Endodermal cell (in vitro differentiated cells): ENCODE measurements around the gene ARHGAP32. TPM values are rescaled to one million over a fixed set of nuclear protein-coding genes. Genes with fewer than 3 reads are reported as not detected.

ENCODE experiments used
- DNase-seq: peaks from one replicate; pipeline ENCODE4 v3.0.0-alpha.2; 2017
- H3K27ac ChIP-seq: 2 replicates; pipeline ENCODE4 v1.5.1; 2013; ENCODE audit warnings: mild to moderate bottlenecking, low read depth, low read length, moderate library complexity
- H3K27me3 ChIP-seq: 2 replicates; pipeline ENCODE4 v1.6.1; 2013; ENCODE audit warnings: mild to moderate bottlenecking, low read length, moderate library complexity; ENCODE audit not compliant: insufficient read depth, control insufficient read depth, poor library complexity, severe bottlenecking
- H3K36me3 ChIP-seq: 2 replicates; pipeline ENCODE4 v1.7.0; 2013; ENCODE audit warnings: mild to moderate bottlenecking, low read length, moderate library complexity; ENCODE audit not compliant: control insufficient read depth, insufficient read depth
- H3K4me1 ChIP-seq: one replicate; pipeline ENCODE4 v1.7.0; 2013; ENCODE audit warnings: low read length; ENCODE audit not compliant: control insufficient read depth, insufficient read depth
- H3K4me3 ChIP-seq: 2 replicates; pipeline ENCODE4 v1.5.1; 2013; ENCODE audit warnings: mild to moderate bottlenecking, low read length, moderate library complexity
- H3K9ac ChIP-seq: 2 replicates; pipeline ENCODE4 v1.6.1; 2013; ENCODE audit warnings: mild to moderate bottlenecking, low read length, moderate library complexity; ENCODE audit not compliant: poor library complexity, severe bottlenecking; ENCODE audit errors: extremely low read depth
- H3K9me3 ChIP-seq: 2 replicates; pipeline ENCODE4 v1.6.1; 2013; ENCODE audit warnings: mild to moderate bottlenecking, low read length, moderate library complexity; ENCODE audit not compliant: control insufficient read depth
- H3K27ac Mint-ChIP-seq: 2 replicates; pipeline ENCODE4 v1.8.0; 2020; ENCODE audit warnings: mixed read lengths
- H3K27me3 Mint-ChIP-seq: 2 replicates; pipeline ENCODE4 v1.8.0; 2021; ENCODE audit warnings: mild to moderate bottlenecking, mixed read lengths; ENCODE audit not compliant: insufficient read depth
- H3K36me3 Mint-ChIP-seq: 2 replicates; pipeline ENCODE4 v1.8.0; 2020; ENCODE audit warnings: low read depth, mixed read lengths
- H3K4me1 Mint-ChIP-seq: 2 replicates; pipeline ENCODE4 v1.8.0; 2020; ENCODE audit warnings: mixed read lengths
- H3K4me3 Mint-ChIP-seq: 2 replicates; pipeline ENCODE4 v1.8.0; 2020; ENCODE audit warnings: mild to moderate bottlenecking, moderate library complexity, mixed read lengths
- H3K9me3 Mint-ChIP-seq: 2 replicates; pipeline ENCODE4 v1.8.0; 2020; ENCODE audit warnings: mild to moderate bottlenecking, mixed read lengths
- CTCF ChIP-seq: fragments of 200-600 bp; sonication (generic); conservative IDR thresholded peaks from 2 replicates; pipeline ENCODE4 v1.5.0; 2021; ENCODE audit warnings: antibody characterized with exemption, mild to moderate bottlenecking
- WGBS, 2 experiments: methylation state at CpG; one replicate each; pipeline versions ENCODE4 v1.1.5 to v1.1.7; 2013; ENCODE audit warnings: missing lambda C conversion rate in 2 of 2, mixed read lengths in 1 of 2; ENCODE audit not compliant: insufficient coverage in 1 of 2, insufficient read length in 1 of 2; 5-methylcytosine and 5-hydroxymethylcytosine counted together
- total RNA-seq, 2 donors: library from RNA; stranded (reverse); fragmentation: NEBNext Ultra II Directional in 1 of 2; extraction: Animal tissue kit (Norgen Biotek cat#: 25700) in 1 of 2; gene quantifications; 2 replicates in 1 of 2; 3 replicates in 1 of 2; pipeline ENCODE4 v1.2.1, GENCODE V29; 2021

The ARHGAP32 gene
- total RNA-seq, 2 donors from 2014 or later, result 36.4 to 65.8 TPM

GRCh38 chr11:129230006-129230405 lies 37.9 kb upstream of the ARHGAP32 start:
- H3K4me1 ChIP-seq, result no peaks in the 10 kb centered on the region

GRCh38 chr11:129226207-129226798 lies 34.2 kb upstream of the ARHGAP32 start:
- no peaks in the 10 kb centered on the region for H3K4me1 ChIP-seq
- Mint-ChIP-seq H3K27me3 (no peaks in the 10 kb centered on the region), H3K4me1 (peaks cover 2% of the 10 kb centered on the region), H3K36me3 (peaks cover 24% of the 10 kb centered on the region), H3K27ac (no peak overlapping the region), H3K4me3 (no peak overlapping the region), H3K9me3 (peaks cover 27% of the 10 kb centered on the region)
- 97% methylated on average over 2 of the region's 2 CpGs; no CpG with 5 or more reads in 1 of the 2 experiments for WGBS, 2 experiments
- peak overlapping the region; percentile 8 for H3K4me3 ChIP-seq
- no peak overlapping the region for H3K27ac ChIP-seq
- no peak for TF ChIP-seq CTCF
- no peaks in the 10 kb centered on the region for H3K27me3 ChIP-seq
- peaks cover 39% of the 10 kb centered on the region for H3K9me3 ChIP-seq
- DNase-seq, result no peak
- H3K9ac ChIP-seq, result no peak overlapping the region
- H3K36me3 ChIP-seq, result no peaks in the 10 kb centered on the region

More at GRCh38 chr11:129230006-129230405, 37.9 kb upstream of the ARHGAP32 start:
- Mint-ChIP-seq H3K9me3 (peaks cover 27% of the 10 kb centered on the region), H3K27ac (no peak overlapping the region), H3K4me1 (peaks cover 6% of the 10 kb centered on the region), H3K4me3 (no peak overlapping the region), H3K27me3 (no peaks in the 10 kb centered on the region), H3K36me3 (peaks cover 25% of the 10 kb centered on the region)
- no peak overlapping the region for H3K27ac ChIP-seq
- peak; percentile 21 for TF ChIP-seq CTCF
- H3K36me3 ChIP-seq, result peaks cover 5% of the 10 kb centered on the region
- H3K9ac ChIP-seq, result no peak overlapping the region
- peaks cover 39% of the 10 kb centered on the region for H3K9me3 ChIP-seq
- no peak for DNase-seq
- WGBS, 2 experiments, result 87% methylated on average over 6 of the region's 6 CpGs; no CpG with 5 or more reads in 1 of the 2 experiments
- H3K27me3 ChIP-seq, result no peaks in the 10 kb centered on the region
- no peak overlapping the region for H3K4me3 ChIP-seq

GRCh38 chr11:129225190-129225589 lies 33.1 kb upstream of the ARHGAP32 start:
- peaks cover 39% of the 10 kb centered on the region for H3K9me3 ChIP-seq
- no peak overlapping the region for H3K9ac ChIP-seq
- Mint-ChIP-seq H3K27ac (no peak overlapping the region), H3K27me3 (no peaks in the 10 kb centered on the region), H3K4me1 (peaks cover 4% of the 10 kb centered on the region), H3K4me3 (no peak overlapping the region), H3K9me3 (peaks cover 27% of the 10 kb centered on the region), H3K36me3 (peaks cover 24% of the 10 kb centered on the region)
- no peaks in the 10 kb centered on the region for H3K27me3 ChIP-seq
- no peaks in the 10 kb centered on the region for H3K4me1 ChIP-seq
- no peak overlapping the region for H3K4me3 ChIP-seq
- DNase-seq, result no peak
- WGBS, 2 experiments, result 88% methylated on average over 1 of the region's 1 CpG; no CpG with 5 or more reads in 1 of the 2 experiments
- H3K36me3 ChIP-seq, result no peaks in the 10 kb centered on the region
- no peak for TF ChIP-seq CTCF
- H3K27ac ChIP-seq, result no peak overlapping the region
